HG03095 (cell line): ENCODE measurements around the gene NEGR1.
A peak's percentile ranks its signal among the peaks of the same experiment; 100 is the strongest.

Experiments
- ATAC-seq: cut with Tn5 transposase; IDR thresholded peaks from one replicate; pipeline ENCODE4 v1.9.1; 2021; ENCODE audit warnings: moderate library complexity; ENCODE audit not compliant: unreplicated experiment

Gene NEGR1

DNA sequence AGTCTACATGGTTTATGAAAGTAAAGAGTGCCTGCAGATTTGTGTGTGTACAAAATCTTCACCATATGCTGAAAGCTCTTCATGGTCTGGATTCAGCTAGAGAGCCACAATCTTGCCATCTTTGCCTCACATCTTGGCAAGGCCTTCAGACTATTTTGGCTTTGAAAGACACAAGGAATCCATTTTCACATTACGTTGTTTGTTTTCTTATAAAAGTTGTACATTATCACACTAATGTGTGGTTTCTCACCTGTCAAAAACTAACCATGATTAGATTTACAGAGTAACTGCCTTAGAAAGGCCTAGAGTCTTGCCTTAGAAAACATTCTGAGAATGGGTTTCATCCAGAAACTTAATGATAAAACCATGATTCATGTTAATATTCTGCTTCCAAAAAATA lies 494.6 kb downstream of the NEGR1 start:
- no peak for ATAC-seq

GRCh38 chr1:71786218-71786617 lies 496.1 kb downstream of the NEGR1 start:
- no peak for ATAC-seq

- ATAC-seq = no peak
Observed at GRCh38 chr1:71785450-71785849, 496.9 kb downstream of the NEGR1 start.

DNA sequence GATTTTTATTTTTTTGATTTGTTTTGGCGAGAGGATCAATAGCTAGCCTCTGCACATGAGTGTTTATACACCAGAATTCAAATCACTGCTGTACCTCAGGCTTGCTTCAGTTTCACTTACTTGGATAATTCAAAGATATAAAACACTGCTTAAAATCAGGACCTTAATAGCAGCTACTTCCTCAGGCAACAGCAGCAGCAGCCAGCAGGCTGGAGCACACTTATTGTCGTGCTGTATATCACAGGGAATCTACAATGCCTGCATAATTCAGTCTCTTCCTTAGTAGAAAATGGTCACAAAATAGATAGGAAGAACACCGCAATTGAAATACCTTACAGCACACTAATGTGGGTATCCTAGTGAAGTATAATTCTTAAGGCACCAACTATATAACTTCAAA lies 497.3 kb downstream of the NEGR1 start:
- no peak for ATAC-seq

- no peak for ATAC-seq
Observed at GRCh38 chr1:71784241-71784640, 498.1 kb downstream of the NEGR1 start.

DNA sequence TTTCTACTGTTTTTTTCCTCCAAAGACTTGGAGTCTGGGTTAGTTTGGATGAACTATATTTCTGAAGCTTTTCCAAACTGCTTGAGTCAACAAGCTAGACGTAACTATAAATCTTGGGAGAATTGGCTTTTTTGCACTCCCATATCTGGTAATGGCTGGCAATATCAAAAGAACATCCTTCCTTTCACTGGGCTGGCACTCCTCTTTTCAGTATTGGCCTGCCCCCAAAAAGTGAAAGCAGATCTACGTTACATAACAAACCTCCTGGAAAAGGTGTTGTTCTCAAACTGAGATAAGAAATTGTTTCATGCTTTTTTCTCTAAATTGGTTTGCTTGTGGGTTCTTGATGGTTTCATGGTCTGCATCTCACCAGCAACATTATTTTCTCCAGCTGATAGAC lies 499.3 kb downstream of the NEGR1 start:
- ATAC-seq = no peak

DNA sequence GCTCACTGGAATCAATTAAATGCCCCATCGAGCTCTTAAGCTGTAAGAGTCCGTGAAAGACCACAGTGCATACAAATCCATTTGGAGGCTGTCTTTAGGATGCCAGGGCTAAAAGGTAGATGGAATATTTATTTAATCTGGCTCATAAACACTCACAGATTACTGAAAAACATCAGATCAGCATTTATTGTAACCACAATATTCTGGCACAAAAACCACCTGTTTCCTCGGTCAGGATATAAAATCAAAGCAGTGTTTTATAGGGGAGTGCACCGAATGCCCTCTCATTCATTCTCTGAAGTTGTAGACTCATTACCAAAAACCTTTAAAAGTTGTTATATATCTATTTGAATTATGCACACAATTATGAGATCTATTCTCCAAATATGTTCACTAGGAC lies 500.9 kb downstream of the NEGR1 start:
- ATAC-seq = no peak

GRCh38 chr1:71780681-71781080 lies 501.7 kb downstream of the NEGR1 start:
- peak; percentile 63 for ATAC-seq

GRCh38 chr1:71778940-71779339 lies 503.4 kb downstream of the NEGR1 start:
- no peak for ATAC-seq

GRCh38 chr1:71777094-71777493 lies 505.2 kb downstream of the NEGR1 start:
- ATAC-seq = no peak

DNA sequence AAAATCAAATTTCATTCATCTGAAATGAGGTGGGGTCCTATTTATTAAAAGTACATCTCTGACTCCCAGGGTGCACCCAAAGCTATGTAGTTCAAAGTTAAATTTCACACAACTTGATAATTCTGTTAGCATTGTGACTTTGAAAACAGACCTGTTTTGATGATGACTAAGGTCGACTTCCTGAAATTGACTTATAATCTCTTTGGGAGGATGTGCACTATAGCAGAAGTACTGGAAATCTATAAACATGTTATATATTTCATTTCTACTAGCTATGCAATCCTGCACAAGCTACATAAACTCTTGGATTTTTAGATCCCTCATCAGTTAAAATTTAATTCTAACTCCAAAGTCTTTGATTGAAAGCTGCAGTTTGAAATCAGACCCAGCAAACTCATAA lies 507.6 kb downstream of the NEGR1 start:
- ATAC-seq = no peak

- ATAC-seq = no peak
Observed at GRCh38 chr1:71770121-71770520, 512.2 kb downstream of the NEGR1 start.

- ATAC-seq = no peak
Observed at GRCh38 chr1:71766748-71767147, 515.6 kb downstream of the NEGR1 start.

- ATAC-seq = no peak
Observed at GRCh38 chr1:71762514-71763255, 519.7 kb downstream of the NEGR1 start.

GRCh38 chr1:71755441-71755840 lies 526.9 kb downstream of the NEGR1 start:
- ATAC-seq = no peak

DNA sequence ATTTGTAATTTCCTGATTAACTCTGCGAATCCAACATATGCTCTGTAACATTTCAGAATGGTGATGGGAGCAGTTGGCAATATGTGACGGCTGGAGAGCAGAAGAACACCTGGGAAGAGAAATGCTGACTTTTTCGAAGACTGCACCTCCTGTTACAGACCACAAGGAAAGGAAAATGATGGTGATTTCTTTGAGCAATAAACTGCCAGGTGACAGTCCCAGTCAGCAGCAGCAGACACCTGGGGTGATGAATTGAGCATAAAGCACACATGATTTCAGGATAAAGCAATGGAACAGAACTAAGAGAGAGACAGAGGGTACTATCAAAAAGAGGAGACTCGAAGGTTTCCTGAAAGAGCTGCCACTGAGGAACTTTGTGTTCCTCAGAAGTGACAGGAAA lies 528.6 kb downstream of the NEGR1 start:
- no peak for ATAC-seq

DNA sequence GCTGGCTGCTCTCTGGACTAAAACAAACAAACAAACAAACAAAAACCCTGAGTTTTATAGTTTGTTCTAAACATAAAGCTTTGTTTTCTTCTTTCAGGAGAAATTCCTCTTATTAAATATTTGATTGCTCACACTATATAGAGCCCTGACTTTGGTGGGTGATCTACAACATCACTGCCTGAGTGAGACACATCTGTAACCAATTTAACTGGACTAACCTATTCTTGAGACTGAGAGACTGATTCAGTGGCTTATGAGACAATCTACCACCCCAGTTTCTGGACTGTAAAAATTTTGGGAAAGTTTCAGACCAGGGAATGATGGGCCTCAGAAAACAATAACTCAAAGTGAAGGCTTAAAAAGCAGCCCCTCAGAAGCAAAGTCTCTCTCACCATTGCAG lies 537.0 kb downstream of the NEGR1 start:
- ATAC-seq = no peak

- no peak for ATAC-seq
Observed at GRCh38 chr1:71743862-71744261, 538.5 kb downstream of the NEGR1 start.

GRCh38 chr1:71738910-71739309 lies 543.4 kb downstream of the NEGR1 start:
- ATAC-seq = no peak

DNA sequence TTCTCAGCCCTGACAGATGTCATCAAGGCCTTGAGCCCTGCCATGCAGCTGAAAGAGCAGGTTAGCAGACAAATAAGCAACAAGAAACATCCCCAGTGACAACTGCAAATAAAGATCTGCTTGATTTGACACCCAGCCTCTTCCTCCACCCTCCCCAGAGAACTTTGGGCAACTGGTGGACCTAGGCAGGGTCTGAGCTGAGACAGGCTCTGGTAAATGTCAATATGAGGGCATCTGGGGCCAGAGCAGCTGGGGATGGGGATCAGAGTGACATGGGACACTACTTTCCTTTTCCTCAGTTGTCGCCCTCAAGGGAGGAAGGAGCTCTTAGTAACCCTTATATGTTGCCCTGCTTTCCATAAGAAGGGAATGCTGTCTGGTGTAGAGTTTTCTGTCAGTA lies 544.1 kb downstream of the NEGR1 start:
- ATAC-seq = no peak

- no peak for ATAC-seq
Observed at GRCh38 chr1:71737768-71738167, 544.6 kb downstream of the NEGR1 start.

DNA sequence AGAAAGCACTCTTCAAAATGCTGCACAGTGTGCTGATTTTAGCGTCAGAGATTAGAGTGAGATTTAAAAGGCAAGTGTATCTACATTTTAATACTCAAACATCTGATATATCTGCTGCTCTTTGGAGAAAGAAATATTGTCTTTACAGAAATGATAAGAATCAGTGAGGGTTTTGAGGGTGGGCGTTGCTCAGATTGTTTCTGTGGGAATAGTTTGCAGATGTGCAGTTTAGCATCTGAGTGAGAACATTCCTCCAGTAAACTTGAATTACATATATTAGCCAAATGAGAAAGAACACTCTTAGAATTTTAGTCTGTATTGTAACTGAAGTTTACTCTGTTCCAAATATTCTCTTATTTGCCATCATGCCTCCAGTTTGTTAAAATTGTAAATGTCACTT lies 549.2 kb downstream of the NEGR1 start:
- no peak for ATAC-seq

GRCh38 chr1:71721532-71721931 lies 560.8 kb downstream of the NEGR1 start:
- no peak for ATAC-seq
